Fibroblast of mammary gland (primary cell): ENCODE results near the gene SLC44A3.

Experiments
- DNase-seq: peaks from one replicate; pipeline ENCODE4 v3.0.0-alpha.2; 2010; ENCODE audit warnings: low read depth
- H3K4me3 ChIP-seq: 2 replicates; pipeline ENCODE4 v1.5.1; 2011; ENCODE audit warnings: low read depth, mild to moderate bottlenecking, low read length, moderate library complexity; ENCODE audit not compliant: control insufficient read depth
- TF ChIP-seq, protein P1 (sequence below): conservative IDR thresholded peaks from 2 replicates; pipeline ENCODE4 v1.5.1; 2011; ENCODE audit warnings: low read depth, low read length, inconsistent platforms; ENCODE audit not compliant: control insufficient read depth, insufficient read depth

SLC44A3 gene

DNA sequence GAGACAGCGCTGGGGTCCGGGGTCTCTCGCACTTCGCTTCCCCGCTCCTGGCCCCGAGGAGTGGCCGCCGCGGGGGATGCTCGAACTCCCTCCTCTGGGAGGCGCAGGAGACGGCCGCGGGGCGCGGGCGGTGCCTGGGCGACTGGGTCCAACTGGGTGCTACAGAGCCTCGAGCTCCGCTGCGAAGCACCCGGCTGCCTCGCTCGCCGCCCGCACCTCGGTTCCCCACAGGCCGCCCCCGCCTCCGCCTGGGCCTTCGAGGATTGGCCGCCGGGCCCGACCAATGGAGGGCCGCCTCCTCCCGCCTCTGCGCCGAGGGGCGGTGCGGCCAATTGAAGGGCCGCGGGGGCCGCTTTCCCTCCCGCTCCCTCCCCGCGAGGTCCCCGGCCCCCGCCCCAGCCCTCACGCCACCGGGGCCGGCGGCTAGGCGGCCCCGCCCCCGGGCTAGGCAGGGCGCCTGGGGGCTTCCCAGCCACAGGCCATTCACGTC lies 106.8 kb downstream of the SLC44A3 start, which contains the start of gene CNN3:
Gene CNN3 (minus strand): TSS at position 196 of the 490 bp plus-strand sequence. CDS start 216 bp downstream, outside the sequence.
- TF ChIP-seq, protein P1, sequence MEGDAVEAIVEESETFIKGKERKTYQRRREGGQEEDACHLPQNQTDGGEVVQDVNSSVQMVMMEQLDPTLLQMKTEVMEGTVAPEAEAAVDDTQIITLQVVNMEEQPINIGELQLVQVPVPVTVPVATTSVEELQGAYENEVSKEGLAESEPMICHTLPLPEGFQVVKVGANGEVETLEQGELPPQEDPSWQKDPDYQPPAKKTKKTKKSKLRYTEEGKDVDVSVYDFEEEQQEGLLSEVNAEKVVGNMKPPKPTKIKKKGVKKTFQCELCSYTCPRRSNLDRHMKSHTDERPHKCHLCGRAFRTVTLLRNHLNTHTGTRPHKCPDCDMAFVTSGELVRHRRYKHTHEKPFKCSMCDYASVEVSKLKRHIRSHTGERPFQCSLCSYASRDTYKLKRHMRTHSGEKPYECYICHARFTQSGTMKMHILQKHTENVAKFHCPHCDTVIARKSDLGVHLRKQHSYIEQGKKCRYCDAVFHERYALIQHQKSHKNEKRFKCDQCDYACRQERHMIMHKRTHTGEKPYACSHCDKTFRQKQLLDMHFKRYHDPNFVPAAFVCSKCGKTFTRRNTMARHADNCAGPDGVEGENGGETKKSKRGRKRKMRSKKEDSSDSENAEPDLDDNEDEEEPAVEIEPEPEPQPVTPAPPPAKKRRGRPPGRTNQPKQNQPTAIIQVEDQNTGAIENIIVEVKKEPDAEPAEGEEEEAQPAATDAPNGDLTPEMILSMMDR = no peak
- peak; percentile 86 for DNase-seq
- H3K4me3 ChIP-seq = peak within 1 kb of the TSS; percentile 94

- peak; percentile 61 for DNase-seq
- peak overlapping the region; percentile 60 for H3K4me3 ChIP-seq
- TF ChIP-seq, protein P1 = no peak
Measured at GRCh38 chr1:94927405-94928175, 107.4 kb downstream of the SLC44A3 start.

DNA sequence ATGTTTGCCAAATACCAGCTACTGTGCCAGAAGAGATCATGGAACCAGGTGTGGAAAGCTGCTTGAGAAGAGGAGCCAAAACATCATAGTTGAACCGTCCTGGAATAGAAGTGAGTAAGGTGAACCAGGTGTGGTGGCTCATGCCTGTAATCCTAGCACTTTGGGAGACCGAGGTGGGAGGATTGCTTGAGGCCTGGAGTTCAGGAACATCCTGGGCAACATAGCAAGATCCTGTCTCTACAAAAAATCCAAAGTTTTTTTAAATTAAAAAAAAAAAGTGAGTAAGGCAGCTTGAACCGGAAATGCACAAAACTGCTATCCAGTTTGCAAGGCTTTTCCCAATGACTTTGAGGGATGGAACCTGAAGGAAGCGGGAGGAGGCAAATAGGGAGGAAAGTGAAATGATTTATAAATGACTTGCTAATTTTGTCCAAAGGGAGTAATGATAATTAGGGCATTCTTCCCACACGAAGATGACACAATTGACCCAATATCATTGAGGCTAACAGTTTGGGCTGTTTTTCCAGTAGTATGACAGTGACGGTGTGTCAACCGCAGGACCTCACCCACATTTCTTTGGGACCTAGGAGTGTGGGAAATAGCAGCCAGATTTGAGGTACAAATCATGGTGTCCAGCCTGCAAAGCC lies 108.3 kb downstream of the SLC44A3 start:
- no peak for DNase-seq
- peak overlapping the region; percentile 60 for H3K4me3 ChIP-seq
- TF ChIP-seq, protein P1 = no peak

GRCh38 chr1:94929351-94930217 lies 109.4 kb downstream of the SLC44A3 start:
- TF ChIP-seq, protein P1 = no peak
- DNase-seq = no peak
- no peak overlapping the region for H3K4me3 ChIP-seq

- no peak for DNase-seq
Measured at GRCh38 chr1:94931254-94931841, 111.2 kb downstream of the SLC44A3 start.

More at GRCh38 chr1:94931254-94931841, 111.2 kb downstream of the SLC44A3 start:
- no peak overlapping the region for H3K4me3 ChIP-seq
- TF ChIP-seq, protein P1 = no peak
